Panc1 (cell line): ENCODE measurements around the gene MIER2.

Source experiments
- CTCF ChIP-seq: fragments of 450-650 bp; IDR thresholded peaks from 2 replicates; pipeline ENCODE4 v1.5.1; 2017; ENCODE audit warnings: mild to moderate bottlenecking
- POLR2AphosphoS5 ChIP-seq: IDR thresholded peaks from 2 replicates; pipeline ENCODE4 v1.6.1; 2012; ENCODE audit warnings: mild to moderate bottlenecking, low read depth, low read length, moderate library complexity
- REST ChIP-seq, 2 experiments: IDR thresholded peaks; 2 replicates each; pipeline ENCODE4 v1.6.1; 2011 to 2012; ENCODE audit warnings: low read depth in 2 of 2, control low read depth in 1 of 2, low read length in 1 of 2, mild to moderate bottlenecking in 1 of 2, moderate library complexity in 1 of 2; ENCODE audit not compliant: insufficient read depth in 1 of 2
- SIN3A ChIP-seq: IDR thresholded peaks from 2 replicates; pipeline ENCODE4 v1.6.1; 2012; ENCODE audit warnings: low read depth, mild to moderate bottlenecking, low read length, moderate library complexity, borderline replicate concordance; ENCODE audit not compliant: insufficient read depth

GRCh38 chr19:341386-342127 is 3.0 kb downstream of the MIER2 start:
- TF ChIP-seq CTCF (no peak), POLR2AphosphoS5 (no peak), SIN3A (no peak), REST (IDR thresholded peaks at IDR 0.05; ENCODE audit: insufficient read depth in 1 of 2, low read depth in 2 of 2, low read length in 1 of 2) (no peak)
